Panc1 (cell line): ENCODE data around the gene TTLL11. TPM values are rescaled to one million over a fixed set of nuclear protein-coding genes. Genes with fewer than 3 reads are reported as not detected.

Experiments
- ATAC-seq: fragments of 200-7000 bp; cut with Tn5 transposase; 2 replicates; pipeline ENCODE4 v1.9.1; 2020; ENCODE audit warnings: mild to moderate bottlenecking, moderate library complexity
- BruUV-seq: library from RNA; stranded (reverse); fragments of 400-500 nt; replicated peaks from 2 replicates; lab custom pipeline; 2021; lab: Mats Ljungman, UMichigan
- CTCF ChIA-PET: fragments of 300-600 bp; sonication (Branson Sonifier 250); formaldehyde crosslinking; loops from one replicate; lab custom pipeline; 2022; ENCODE audit warnings: antibody characterized with exemption; lab: Charles Lee
- POLR2A ChIA-PET: fragments of 300-600 bp; sonication (Branson Sonifier 250); formaldehyde crosslinking; loops from one replicate; lab custom pipeline; 2022; ENCODE audit warnings: antibody characterized with exemption; lab: Charles Lee
- DNase-seq: peaks from one replicate; pipeline ENCODE4 v3.0.0-alpha.2; 2010; ENCODE audit warnings: low read depth, low spot score
- H3K27ac ChIP-seq: 2 replicates; pipeline ENCODE4 v1.5.1; 2011; ENCODE audit warnings: mild to moderate bottlenecking, low read length, inconsistent platforms
- H3K27me3 ChIP-seq: fragments of 200-500 bp; sonication (Bioruptor generic); 2 replicates; pipeline ENCODE4 v1.6.0; 2014; ENCODE audit warnings: low read length, inconsistent platforms; ENCODE audit not compliant: control insufficient read depth, insufficient read depth
- H3K36me3 ChIP-seq: fragments of 200-500 bp; sonication (Bioruptor generic); 2 replicates; pipeline ENCODE4 v1.5.1; 2014; ENCODE audit warnings: inconsistent platforms, mild to moderate bottlenecking, low read length, moderate library complexity; ENCODE audit not compliant: control insufficient read depth, insufficient read depth
- H3K4me1 ChIP-seq: 2 replicates; pipeline ENCODE4 v1.5.1; 2011; ENCODE audit warnings: inconsistent platforms, mild to moderate bottlenecking, low read length, moderate library complexity; ENCODE audit not compliant: control insufficient read depth, insufficient read depth
- H3K4me3 ChIP-seq, 2 experiments: 2 replicates each; pipeline ENCODE4 v1.5.1; 2011 to 2012; ENCODE audit warnings: low read depth in 2 of 2, low read length in 2 of 2, mild to moderate bottlenecking in 2 of 2, inconsistent platforms in 1 of 2, moderate library complexity in 1 of 2
- H3K9me3 ChIP-seq: fragments of 200-500 bp; sonication (Bioruptor generic); 2 replicates; pipeline ENCODE4 v1.5.1; 2014; ENCODE audit warnings: low read depth, mild to moderate bottlenecking, inconsistent platforms, low read length, moderate library complexity; ENCODE audit not compliant: control insufficient read depth, insufficient read depth
- POLR2AphosphoS5 ChIP-seq: IDR thresholded peaks from 2 replicates; pipeline ENCODE4 v1.6.1; 2012; ENCODE audit warnings: mild to moderate bottlenecking, low read depth, low read length, moderate library complexity
- SIN3A ChIP-seq: IDR thresholded peaks from 2 replicates; pipeline ENCODE4 v1.6.1; 2012; ENCODE audit warnings: low read depth, mild to moderate bottlenecking, low read length, moderate library complexity, borderline replicate concordance; ENCODE audit not compliant: insufficient read depth
- TCF7L2 ChIP-seq: IDR thresholded peaks from 2 replicates; pipeline ENCODE4 v1.6.1; 2011; ENCODE audit warnings: mild to moderate bottlenecking, low read depth, low read length, inconsistent platforms
- in situ Hi-C: cut with HindIII; loops from 2 replicates; pipeline ENCODE4 v1.10.0; 2016; ENCODE audit warnings: low sequenced_read_pairs, low pct_unique_long_range_greater_than_20kb
- intact Hi-C: fragments of 100-400 bp; cut with micrococcal nuclease; formaldehyde crosslinking; loops from one replicate; pipeline ENCODE4 v1.10.0; 2022; ENCODE audit not compliant: unreplicated experiment
- total RNA-seq: library from RNA; stranded (reverse); gene quantifications from one replicate; pipeline ENCODE4 v1.2.1, GENCODE V29; 2021; ENCODE audit not compliant: unreplicated experiment
- TF ChIP-seq, protein P1 (sequence below): fragments of 450-650 bp; IDR thresholded peaks from 2 replicates; pipeline ENCODE4 v1.5.1; 2017; ENCODE audit warnings: mild to moderate bottlenecking
- TF ChIP-seq, protein P2 (sequence below), 2 experiments: IDR thresholded peaks; 2 replicates each; pipeline ENCODE4 v1.6.1; 2011 to 2012; ENCODE audit warnings: low read depth in 2 of 2, control low read depth in 1 of 2, low read length in 1 of 2, mild to moderate bottlenecking in 1 of 2, moderate library complexity in 1 of 2; ENCODE audit not compliant: insufficient read depth in 1 of 2

Gene TTLL11
- total RNA-seq, 1 experiment from 2014 or later = 1.1 TPM

DNA sequence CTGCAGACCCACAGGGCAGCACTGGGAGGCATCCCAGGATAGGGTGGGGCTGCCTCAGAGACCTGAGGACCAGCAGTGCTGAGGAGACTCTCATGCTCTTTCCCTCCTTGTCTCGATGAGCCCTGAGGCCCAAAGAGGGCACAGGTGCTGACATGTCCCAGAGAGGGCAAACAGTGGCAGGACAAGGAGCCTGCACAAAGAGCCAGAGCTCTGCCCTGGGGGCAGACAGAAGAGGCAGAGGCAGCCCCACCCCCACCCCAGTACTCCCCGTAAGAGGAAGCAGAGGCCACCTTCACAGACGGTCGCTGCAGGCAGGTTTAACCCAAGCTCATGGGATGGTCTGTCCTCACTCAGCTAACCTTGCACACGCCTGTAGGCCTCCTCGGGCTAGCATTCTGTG lies 29.4 kb upstream of the TTLL11 start:
- Histone ChIP-seq H3K36me3 (no peaks in the 10 kb centered on the region), H3K27ac (no peak overlapping the region), H3K9me3 (no peaks in the 10 kb centered on the region), H3K27me3 (no peaks in the 10 kb centered on the region), H3K4me3 (no peak overlapping the region), H3K4me1 (no peaks in the 10 kb centered on the region; the same call in 1 of the 2 replicates)
- POLR2A ChIA-PET = no interaction called here
- DNase-seq (no peak), ATAC-seq (no peak)
- intact Hi-C loops (loop anchor here (2.0 to 10.0 kb wide), 2 partner anchors 24 to 692 kb away; no protein-coding TSS in a partner anchor), in situ Hi-C loops (no loop called here)
- TF ChIP-seq SIN3A = no peak
- TF ChIP-seq, protein P1, sequence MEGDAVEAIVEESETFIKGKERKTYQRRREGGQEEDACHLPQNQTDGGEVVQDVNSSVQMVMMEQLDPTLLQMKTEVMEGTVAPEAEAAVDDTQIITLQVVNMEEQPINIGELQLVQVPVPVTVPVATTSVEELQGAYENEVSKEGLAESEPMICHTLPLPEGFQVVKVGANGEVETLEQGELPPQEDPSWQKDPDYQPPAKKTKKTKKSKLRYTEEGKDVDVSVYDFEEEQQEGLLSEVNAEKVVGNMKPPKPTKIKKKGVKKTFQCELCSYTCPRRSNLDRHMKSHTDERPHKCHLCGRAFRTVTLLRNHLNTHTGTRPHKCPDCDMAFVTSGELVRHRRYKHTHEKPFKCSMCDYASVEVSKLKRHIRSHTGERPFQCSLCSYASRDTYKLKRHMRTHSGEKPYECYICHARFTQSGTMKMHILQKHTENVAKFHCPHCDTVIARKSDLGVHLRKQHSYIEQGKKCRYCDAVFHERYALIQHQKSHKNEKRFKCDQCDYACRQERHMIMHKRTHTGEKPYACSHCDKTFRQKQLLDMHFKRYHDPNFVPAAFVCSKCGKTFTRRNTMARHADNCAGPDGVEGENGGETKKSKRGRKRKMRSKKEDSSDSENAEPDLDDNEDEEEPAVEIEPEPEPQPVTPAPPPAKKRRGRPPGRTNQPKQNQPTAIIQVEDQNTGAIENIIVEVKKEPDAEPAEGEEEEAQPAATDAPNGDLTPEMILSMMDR = no peak
- TF ChIP-seq, protein P2, sequence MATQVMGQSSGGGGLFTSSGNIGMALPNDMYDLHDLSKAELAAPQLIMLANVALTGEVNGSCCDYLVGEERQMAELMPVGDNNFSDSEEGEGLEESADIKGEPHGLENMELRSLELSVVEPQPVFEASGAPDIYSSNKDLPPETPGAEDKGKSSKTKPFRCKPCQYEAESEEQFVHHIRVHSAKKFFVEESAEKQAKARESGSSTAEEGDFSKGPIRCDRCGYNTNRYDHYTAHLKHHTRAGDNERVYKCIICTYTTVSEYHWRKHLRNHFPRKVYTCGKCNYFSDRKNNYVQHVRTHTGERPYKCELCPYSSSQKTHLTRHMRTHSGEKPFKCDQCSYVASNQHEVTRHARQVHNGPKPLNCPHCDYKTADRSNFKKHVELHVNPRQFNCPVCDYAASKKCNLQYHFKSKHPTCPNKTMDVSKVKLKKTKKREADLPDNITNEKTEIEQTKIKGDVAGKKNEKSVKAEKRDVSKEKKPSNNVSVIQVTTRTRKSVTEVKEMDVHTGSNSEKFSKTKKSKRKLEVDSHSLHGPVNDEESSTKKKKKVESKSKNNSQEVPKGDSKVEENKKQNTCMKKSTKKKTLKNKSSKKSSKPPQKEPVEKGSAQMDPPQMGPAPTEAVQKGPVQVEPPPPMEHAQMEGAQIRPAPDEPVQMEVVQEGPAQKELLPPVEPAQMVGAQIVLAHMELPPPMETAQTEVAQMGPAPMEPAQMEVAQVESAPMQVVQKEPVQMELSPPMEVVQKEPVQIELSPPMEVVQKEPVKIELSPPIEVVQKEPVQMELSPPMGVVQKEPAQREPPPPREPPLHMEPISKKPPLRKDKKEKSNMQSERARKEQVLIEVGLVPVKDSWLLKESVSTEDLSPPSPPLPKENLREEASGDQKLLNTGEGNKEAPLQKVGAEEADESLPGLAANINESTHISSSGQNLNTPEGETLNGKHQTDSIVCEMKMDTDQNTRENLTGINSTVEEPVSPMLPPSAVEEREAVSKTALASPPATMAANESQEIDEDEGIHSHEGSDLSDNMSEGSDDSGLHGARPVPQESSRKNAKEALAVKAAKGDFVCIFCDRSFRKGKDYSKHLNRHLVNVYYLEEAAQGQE (IDR thresholded peaks at IDR 0.05; ENCODE audit: insufficient read depth in 1 of 2, low read depth in 2 of 2, low read length in 1 of 2) = no peak
- no peak for TF ChIP-seq POLR2AphosphoS5
- no peak for TF ChIP-seq TCF7L2
- no TSS peak for BruUV-seq
- CTCF ChIA-PET = interaction anchor here (4.3 kb wide), 1 partner anchor 24 kb away, joined by 33 read pairs; no protein-coding TSS in a partner anchor

DNA sequence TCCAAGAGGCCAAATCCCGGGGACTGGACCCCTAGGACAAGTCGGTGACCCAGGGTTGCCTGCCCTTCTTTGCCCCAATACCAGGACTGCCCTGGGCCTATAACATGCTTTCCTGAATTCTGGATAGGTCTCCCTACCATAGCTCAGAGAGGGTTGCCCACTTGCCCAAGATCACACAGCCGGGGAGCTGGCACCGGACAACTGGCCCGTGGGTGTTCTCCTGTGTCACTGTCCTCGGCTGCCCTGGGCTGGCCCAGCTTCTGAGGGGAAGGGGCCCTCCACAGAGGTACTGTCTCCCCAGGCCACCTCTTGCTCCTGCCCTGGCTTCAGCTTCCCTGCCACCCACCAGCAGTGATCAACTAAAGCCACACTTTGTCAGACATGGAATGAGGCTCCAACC lies 28.8 kb upstream of the TTLL11 start:
- intact Hi-C loops (loop anchor here (2.0 to 10.0 kb wide), 2 partner anchors 23 to 693 kb away; no protein-coding TSS in a partner anchor), in situ Hi-C loops (no loop called here)
- ChIA-PET POLR2A (no interaction called here), CTCF (interaction anchor here (1.4 to 4.3 kb wide), 2 partner anchors 22 to 23 kb away, joined by 11 to 33 read pairs; no protein-coding TSS in a partner anchor)
- Histone ChIP-seq H3K36me3 (no peaks in the 10 kb centered on the region), H3K27ac (no peak overlapping the region), H3K4me1 (no peaks in the 10 kb centered on the region; the same call in 1 of the 2 replicates), H3K27me3 (no peaks in the 10 kb centered on the region), H3K4me3 (no peak overlapping the region), H3K9me3 (no peaks in the 10 kb centered on the region)
- TF ChIP-seq TCF7L2 = no peak
- TF ChIP-seq, protein P2 (IDR thresholded peaks at IDR 0.05; ENCODE audit: insufficient read depth in 1 of 2, low read depth in 2 of 2, low read length in 1 of 2) = no peak
- BruUV-seq = no TSS peak
- DNase-seq (no peak), ATAC-seq (no peak)
